HepG2 (cell line): Measurements from ENCODE around the gene TENT5A. TPM values are rescaled to one million over a fixed set of nuclear protein-coding genes. Genes with fewer than 3 reads are reported as not detected.

Experiments
- ATF4 ChIP-seq, 2 experiments: fragments of 450-650 bp in 1 of 2; sonication (generic) in 1 of 2; formaldehyde crosslinking; IDR thresholded peaks; 2 replicates each; pipeline versions ENCODE4 v1.5.0 to v1.8.0; 2020 to 2022; ENCODE audit warnings: mild to moderate bottlenecking in 1 of 2, missing genetic modification reagents in 1 of 2
- CEBPG ChIP-seq: IDR thresholded peaks from 2 replicates; pipeline ENCODE4 v1.6.1; 2016
- EHMT2 ChIP-seq: fragments of 200-600 bp; sonication (generic); IDR thresholded peaks from 2 replicates; pipeline ENCODE4 v1.7.0; 2017; ENCODE audit warnings: antibody characterized with exemption, low read depth, low read length, borderline replicate concordance
- ELF1 ChIP-seq: sonication (generic); formaldehyde crosslinking; IDR thresholded peaks from 2 replicates; pipeline ENCODE4 v1.4.0; 2020; ENCODE audit warnings: missing genetic modification reagents
- GMEB1 ChIP-seq: sonication (generic); formaldehyde crosslinking; IDR thresholded peaks from 2 replicates; pipeline ENCODE4 v1.5.1; 2020; ENCODE audit warnings: missing genetic modification reagents, mild to moderate bottlenecking, borderline replicate concordance
- HNF4A ChIP-seq: sonication (generic); formaldehyde crosslinking; IDR thresholded peaks from 2 replicates; pipeline ENCODE4 v1.4.0; 2020; ENCODE audit warnings: missing genetic modification reagents
- KDM2A ChIP-seq: sonication (generic); formaldehyde crosslinking; IDR thresholded peaks from 2 replicates; pipeline ENCODE4 v1.4.0; 2020; ENCODE audit warnings: low read depth, missing genetic modification reagents, borderline replicate concordance
- NFRKB ChIP-seq: fragments of 450-650 bp; IDR thresholded peaks from 2 replicates; pipeline ENCODE4 v1.6.1; 2017
- REL ChIP-seq: sonication (generic); formaldehyde crosslinking; conservative IDR thresholded peaks from 2 replicates; pipeline ENCODE4 v1.8.0; 2022; ENCODE audit warnings: mild to moderate bottlenecking, missing genetic modification reagents, moderate library complexity
- REST ChIP-seq, 2 experiments: IDR thresholded peaks; 2 replicates each; pipeline ENCODE4 v1.6.1; 2011 to 2012; ENCODE audit warnings: low read length in 2 of 2, borderline replicate concordance in 1 of 2, low read depth in 1 of 2, mild to moderate bottlenecking in 1 of 2, moderate library complexity in 1 of 2
- SP4 ChIP-seq: sonication (generic); formaldehyde crosslinking; IDR thresholded peaks from 2 replicates; pipeline ENCODE4 v1.8.1; 2023; ENCODE audit warnings: mild to moderate bottlenecking, missing genetic modification reagents
- ZHX1 ChIP-seq: sonication (generic); formaldehyde crosslinking; IDR thresholded peaks from 2 replicates; pipeline ENCODE4 v1.8.1; 2022; ENCODE audit warnings: low read depth, mild to moderate bottlenecking, missing genetic modification reagents
- ZMYM4 ChIP-seq: sonication (generic); formaldehyde crosslinking; IDR thresholded peaks from 2 replicates; pipeline ENCODE4 v1.8.1; 2023; ENCODE audit warnings: mild to moderate bottlenecking, missing genetic modification reagents
- ZNF160 ChIP-seq: sonication (generic); formaldehyde crosslinking; IDR thresholded peaks from 2 replicates; pipeline ENCODE4 v1.8.0; 2022; ENCODE audit warnings: mild to moderate bottlenecking, inconsistent platforms, missing genetic modification reagents
- ZNF180 ChIP-seq: sonication (generic); formaldehyde crosslinking; IDR thresholded peaks from 2 replicates; pipeline ENCODE4 v1.4.0; 2020; ENCODE audit warnings: low read depth, missing genetic modification reagents, borderline replicate concordance
- ZNF251 ChIP-seq: sonication (generic); formaldehyde crosslinking; IDR thresholded peaks from 2 replicates; pipeline ENCODE4 v1.9.0; 2021; ENCODE audit warnings: mild to moderate bottlenecking, missing genetic modification reagents
- ZNF296 ChIP-seq: sonication (generic); formaldehyde crosslinking; conservative IDR thresholded peaks from 2 replicates; pipeline ENCODE4 v1.5.0; 2020; ENCODE audit warnings: mild to moderate bottlenecking, missing genetic modification reagents
- ZNF354B ChIP-seq: sonication (generic); formaldehyde crosslinking; IDR thresholded peaks from 2 replicates; pipeline ENCODE4 v1.8.0; 2022; ENCODE audit warnings: mild to moderate bottlenecking, missing genetic modification reagents
- ZNF558 ChIP-seq: sonication (generic); formaldehyde crosslinking; IDR thresholded peaks from 2 replicates; pipeline ENCODE4 v1.9.0; 2022; ENCODE audit warnings: mild to moderate bottlenecking, missing genetic modification reagents, borderline replicate concordance
- polyA plus RNA-seq, 8 experiments: library from polyadenylated mRNA; depleted of rRNA in 3 of 8; stranded (reverse) in 7 of 8; unstranded in 1 of 8; fragments of >200 nt; fragmentation: Illumina TruSeq in 4 of 8; extraction: Trizol in 4 of 8; gene quantifications; 2 replicates each; pipeline versions ENCODE4 v1.2.1 to v1.2.3, GENCODE V29; 2011 to 2016; ENCODE audit warnings: low read depth in 4 of 8, missing spikeins in 1 of 8, mixed read lengths in 1 of 8; ENCODE audit not compliant: insufficient read depth in 1 of 8
- total RNA-seq, 5 experiments: library from RNA; depleted of rRNA; stranded (reverse); fragments of >200 nt; fragmentation: Illumina TruSeq; extraction: Trizol; gene quantifications; 2 replicates each; pipeline ENCODE4 v1.2.3, GENCODE V29; 2016; ENCODE audit warnings: low read depth in 1 of 5

Gene TENT5A
- total and polyA plus RNA-seq, 2 of the 13 experiments (the other 11 are each of a cell fraction or from before 2014, with no cell fraction given): 8.0 to 13.8 TPM

- TF ChIP-seq ATF4 (CRISPR knock-in tag; IDR thresholded peaks at IDR 0.05) (no peak), ZNF296 (CRISPR knock-in tag) (no peak), HNF4A (CRISPR knock-in tag) (no peak; the same call in 1 of the 2 replicates), KDM2A (CRISPR knock-in tag) (peak; percentile 74), NFRKB (no peak), ZNF354B (CRISPR knock-in tag) (no peak), REST (IDR thresholded peaks at IDR 0.05; ENCODE audit: borderline replicate concordance in 1 of 2, low read depth in 1 of 2, low read length in 2 of 2) (no peak), ZNF180 (CRISPR knock-in tag) (no peak), ZMYM4 (peak; percentile 63; the same call in 1 of the 2 replicates), EHMT2 (no peak), ZHX1 (CRISPR knock-in tag) (peak; percentile 67; the same call in 1 of the 2 replicates), ZNF558 (CRISPR knock-in tag) (no peak), SP4 (CRISPR knock-in tag) (no peak), ZNF160 (0 out of 2 replicates have a peak, but pooled peaks have one; percentile 13), REL (0 out of 2 replicates have a peak, but pooled peaks have one; percentile 38), ZNF251 (no peak), GMEB1 (CRISPR knock-in tag) (peak; percentile 6; the same call in 1 of the 2 replicates), CEBPG (CRISPR knock-in tag) (peak; percentile 79), ELF1 (CRISPR knock-in tag) (no peak)
Measured at GRCh38 chr6:81751388-81752083, 945 bp downstream of the TENT5A start (continued).
